ENCODE measurements around the gene ALDH6A1.

GRCh38 chr14:74049876-74050495, 34.3 kb downstream of the ALDH6A1 start:
- TF ChIP-seq, protein P1, sequence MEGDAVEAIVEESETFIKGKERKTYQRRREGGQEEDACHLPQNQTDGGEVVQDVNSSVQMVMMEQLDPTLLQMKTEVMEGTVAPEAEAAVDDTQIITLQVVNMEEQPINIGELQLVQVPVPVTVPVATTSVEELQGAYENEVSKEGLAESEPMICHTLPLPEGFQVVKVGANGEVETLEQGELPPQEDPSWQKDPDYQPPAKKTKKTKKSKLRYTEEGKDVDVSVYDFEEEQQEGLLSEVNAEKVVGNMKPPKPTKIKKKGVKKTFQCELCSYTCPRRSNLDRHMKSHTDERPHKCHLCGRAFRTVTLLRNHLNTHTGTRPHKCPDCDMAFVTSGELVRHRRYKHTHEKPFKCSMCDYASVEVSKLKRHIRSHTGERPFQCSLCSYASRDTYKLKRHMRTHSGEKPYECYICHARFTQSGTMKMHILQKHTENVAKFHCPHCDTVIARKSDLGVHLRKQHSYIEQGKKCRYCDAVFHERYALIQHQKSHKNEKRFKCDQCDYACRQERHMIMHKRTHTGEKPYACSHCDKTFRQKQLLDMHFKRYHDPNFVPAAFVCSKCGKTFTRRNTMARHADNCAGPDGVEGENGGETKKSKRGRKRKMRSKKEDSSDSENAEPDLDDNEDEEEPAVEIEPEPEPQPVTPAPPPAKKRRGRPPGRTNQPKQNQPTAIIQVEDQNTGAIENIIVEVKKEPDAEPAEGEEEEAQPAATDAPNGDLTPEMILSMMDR (IDR thresholded peaks at IDR 0.05; ENCODE audit: insufficient read depth, low read length, poor library complexity, severe bottlenecking): no peak
- TF ChIP-seq EZH2phosphoT487 (conservative IDR thresholded peaks at IDR 0.05; ENCODE audit: low read length): no peak
